GM20431 (cell line): ENCODE measurements around the gene OLIG3.

Experiments
- in situ Hi-C: fragments of 300-500 bp; cut with MseI, MboI; formaldehyde crosslinking; loops from one replicate; pipeline ENCODE4 v1.15.0; 2020; ENCODE audit warnings: low sequenced_read_pairs; ENCODE audit not compliant: unreplicated experiment

OLIG3 gene

GRCh38 chr6:137494281-137494987, at the start of gene OLIG3:
OLIG3 (minus strand) TSS chr6:137494394; CDS start chr6:137494170, 224 bp downstream.
- in situ Hi-C loops: no loop called here

GRCh38 chr6:137543114-137543513, 48.9 kb upstream of the OLIG3 start:
- in situ Hi-C loops: no loop called here

DNA sequence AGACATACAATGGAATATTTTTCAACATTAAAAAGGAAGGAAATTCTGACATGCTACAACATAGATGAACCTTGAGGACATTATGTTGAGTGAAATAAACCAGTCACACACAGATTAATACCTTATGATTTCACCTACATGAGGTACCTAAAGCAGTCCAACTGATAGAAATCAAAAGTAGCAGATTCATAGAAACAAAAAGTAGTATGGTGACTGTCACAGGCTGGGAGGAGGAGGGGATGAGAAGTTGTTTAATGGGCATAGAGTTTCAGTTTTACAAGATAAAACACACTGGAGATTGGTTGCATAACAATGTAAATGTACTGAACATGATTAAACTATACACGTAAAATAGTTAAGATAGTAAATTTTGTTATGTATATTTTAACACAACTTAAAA, 48.5 kb upstream of the OLIG3 start:
- in situ Hi-C loops: no loop called here

DNA sequence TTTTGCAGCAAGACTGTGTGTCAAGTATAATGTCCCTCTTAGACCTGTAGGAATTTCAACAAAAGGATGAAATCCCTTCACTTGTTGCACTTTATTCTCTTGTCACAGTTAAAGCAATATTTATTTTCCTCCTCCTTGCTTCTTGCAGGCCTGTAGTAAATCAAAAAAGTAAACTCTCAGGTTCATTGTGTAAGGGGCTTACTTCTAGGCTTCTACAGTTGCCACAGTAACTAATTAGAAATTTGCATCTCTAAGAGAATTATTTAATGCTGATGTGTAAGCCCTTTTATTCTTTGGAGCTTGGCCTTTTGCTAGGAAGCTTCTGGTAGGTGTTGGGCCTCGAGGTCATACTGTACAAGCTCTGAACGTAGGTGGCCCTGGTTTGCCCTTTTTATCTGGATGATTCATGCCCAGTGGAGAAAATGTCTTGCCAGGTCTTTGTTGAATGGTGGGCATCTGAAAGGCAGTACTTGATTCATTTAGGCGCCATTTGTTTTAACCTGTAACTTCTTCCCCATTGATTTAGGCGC, 47.4 kb upstream of the OLIG3 start:
- in situ Hi-C loops: no loop called here

DNA sequence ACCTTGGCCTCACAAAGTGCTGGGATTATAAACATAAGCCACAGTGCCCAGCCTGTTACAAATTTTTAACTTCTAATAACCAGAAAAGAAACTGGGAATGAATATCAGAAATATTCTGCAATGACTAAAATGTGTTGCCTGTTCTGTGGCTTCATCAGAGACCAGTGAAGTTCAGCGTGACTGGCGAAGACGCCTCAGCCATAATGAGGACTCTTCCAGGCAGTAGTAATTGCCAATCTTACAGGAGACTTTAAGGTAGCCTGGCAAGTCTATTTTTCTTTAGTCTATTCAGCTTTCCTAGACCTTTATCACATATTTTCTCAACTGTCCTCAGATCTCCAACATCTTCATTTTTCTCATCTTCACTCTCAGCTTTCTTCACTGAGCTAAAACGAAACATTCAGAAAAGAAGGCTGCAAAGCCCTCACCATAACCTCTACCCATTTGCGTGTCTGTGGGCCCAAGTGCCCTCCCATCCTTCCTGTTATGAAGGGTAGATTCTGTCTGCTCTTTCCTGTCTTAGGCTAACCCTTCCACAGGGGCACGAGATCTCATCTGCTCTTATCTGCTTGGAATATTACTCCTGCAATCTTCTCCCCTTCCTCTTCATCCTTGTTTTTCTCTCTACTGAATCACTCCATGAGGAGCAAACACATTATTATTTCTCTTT, 42.0 kb upstream of the OLIG3 start:
- in situ Hi-C loops: no loop called here

GRCh38 chr6:137531376-137532092, 37.3 kb upstream of the OLIG3 start:
- in situ Hi-C loops: no loop called here

GRCh38 chr6:137530404-137530803, 36.2 kb upstream of the OLIG3 start:
- in situ Hi-C loops: no loop called here

- in situ Hi-C loops: no loop called here
Measured at GRCh38 chr6:137522831-137523230, 28.6 kb upstream of the OLIG3 start.

- in situ Hi-C loops: no loop called here
Measured at GRCh38 chr6:137522198-137522798, 28.1 kb upstream of the OLIG3 start.

DNA sequence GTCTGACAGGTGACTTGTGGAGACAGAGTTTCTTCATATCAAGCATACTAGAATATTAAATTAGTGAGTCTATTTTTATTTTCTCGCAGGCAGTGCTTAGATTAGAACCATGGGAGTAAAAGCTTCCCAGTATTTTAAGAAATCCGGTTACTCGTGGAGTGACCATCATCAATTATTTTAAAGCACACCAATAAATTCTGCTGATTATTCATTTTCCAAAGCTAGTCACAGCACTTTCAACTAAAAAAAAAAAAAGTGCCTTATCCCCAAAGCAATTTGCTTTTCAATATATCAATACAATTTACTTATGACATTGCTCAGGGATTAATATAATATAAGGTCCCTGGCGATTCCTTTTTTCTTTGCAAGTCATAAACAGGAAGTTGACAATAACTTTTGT, 26.3 kb upstream of the OLIG3 start:
- in situ Hi-C loops: no loop called here

DNA sequence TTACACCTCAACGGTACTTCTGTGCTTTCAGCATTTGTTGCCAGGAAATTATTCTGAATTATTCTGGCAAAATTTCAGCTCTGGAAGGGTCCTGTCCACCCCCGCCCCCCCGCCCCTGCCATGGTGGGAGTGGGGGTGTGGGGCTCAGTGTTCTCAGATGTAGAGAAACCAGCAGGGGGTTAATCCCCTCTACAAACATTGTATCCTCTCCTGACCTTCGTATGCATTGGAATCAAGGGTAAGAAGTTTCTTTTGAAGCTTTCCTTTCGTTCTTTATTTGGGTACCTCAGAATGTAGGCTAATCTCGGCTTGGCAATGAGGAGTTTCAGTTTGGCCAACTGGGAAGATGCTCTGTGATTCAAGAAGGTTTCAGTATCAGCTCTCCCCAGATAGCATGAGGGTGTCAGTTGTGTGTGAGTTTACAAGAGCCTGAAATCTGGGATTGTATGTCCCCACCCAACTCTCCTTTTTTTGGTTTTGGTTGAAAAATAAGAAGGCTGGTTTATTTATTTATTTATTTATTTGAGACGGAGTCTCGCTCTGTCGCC, 25.5 kb upstream of the OLIG3 start:
- in situ Hi-C loops: no loop called here

GRCh38 chr6:137518386-137518983, 24.3 kb upstream of the OLIG3 start:
- in situ Hi-C loops: no loop called here

GRCh38 chr6:137514418-137514817, 20.2 kb upstream of the OLIG3 start:
- in situ Hi-C loops: no loop called here

DNA sequence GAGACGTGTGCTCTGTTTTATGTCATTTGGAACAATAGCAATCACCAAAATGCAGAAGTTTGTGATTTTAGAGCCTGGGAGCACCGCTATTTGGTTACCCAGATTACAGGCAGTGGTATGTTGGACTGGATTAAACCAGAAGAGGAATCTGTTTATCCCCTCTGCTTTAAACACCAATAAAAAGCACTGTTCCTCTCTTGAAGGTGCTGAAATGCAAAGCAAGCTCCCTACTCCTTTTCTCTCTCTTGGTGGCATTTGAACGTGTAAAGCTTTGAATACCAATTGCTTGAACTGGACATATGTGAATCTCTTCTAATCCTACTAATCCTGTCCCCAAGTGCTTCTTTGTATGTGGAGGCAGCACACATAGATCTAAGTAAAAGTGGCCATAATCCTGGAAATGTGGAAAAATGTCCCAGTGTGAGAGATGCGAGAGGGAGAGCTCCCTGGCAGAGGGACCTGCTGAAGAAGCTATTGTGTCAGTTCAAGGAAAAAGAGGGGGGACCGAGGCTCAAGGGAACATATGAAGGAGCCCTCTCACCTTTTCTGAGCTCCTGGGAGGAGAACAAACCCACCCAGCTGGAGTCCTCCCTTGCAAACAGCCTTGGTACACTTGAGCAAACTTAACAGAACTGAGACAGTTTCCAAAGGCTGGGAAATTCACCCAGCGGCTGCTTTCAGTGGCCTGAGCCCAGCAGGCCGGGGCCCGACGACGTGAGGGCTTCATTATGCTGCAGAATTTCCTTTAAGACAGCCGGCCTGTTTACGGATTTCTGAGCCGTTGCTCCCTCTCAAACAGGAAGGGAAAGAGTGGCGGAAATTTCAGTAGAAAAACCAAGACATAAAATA, 18.8 kb upstream of the OLIG3 start:
- in situ Hi-C loops: no loop called here

- in situ Hi-C loops: no loop called here
Measured at GRCh38 chr6:137510923-137511322, 16.7 kb upstream of the OLIG3 start.

- in situ Hi-C loops: no loop called here
Measured at GRCh38 chr6:137498481-137499190, 4.4 kb upstream of the OLIG3 start.

DNA sequence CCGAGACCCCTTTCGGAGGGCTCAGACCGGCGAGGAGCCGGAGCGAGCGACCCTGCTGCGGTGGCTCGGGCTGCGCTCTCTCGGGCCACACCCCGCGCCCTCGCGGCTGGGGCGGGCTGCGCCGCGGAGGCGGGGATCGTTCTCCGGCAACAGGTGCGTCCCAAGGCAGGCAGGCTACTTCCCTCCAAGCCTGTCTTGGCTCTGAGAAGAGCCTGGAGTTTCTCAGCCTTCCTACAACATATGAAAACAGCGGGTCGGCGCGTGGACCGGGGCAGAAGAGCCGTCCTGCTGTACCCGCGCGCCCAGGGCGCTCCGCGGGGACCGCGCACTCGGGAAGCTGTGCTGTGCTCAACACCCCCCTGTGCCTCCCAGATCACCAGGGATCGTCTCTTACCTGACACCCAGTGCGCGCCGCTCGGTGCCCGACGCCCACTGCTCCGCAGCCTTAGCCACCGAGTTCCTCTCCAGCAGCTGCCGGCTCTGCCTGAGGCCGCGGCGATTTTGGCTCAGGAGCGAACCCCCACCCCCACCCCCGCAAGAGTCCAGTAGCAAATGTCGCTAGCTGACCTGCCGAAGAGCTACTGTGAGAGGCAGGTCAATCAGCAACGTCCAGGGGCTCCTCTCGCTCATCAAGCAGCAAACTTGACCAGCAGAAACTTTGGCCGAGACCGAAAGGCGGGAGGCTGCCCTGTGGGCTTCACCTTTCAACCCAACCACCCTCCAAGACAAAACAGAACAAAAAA, 3.7 kb upstream of the OLIG3 start:
- in situ Hi-C loops: no loop called here
